GM18517 (cell line): Measurements from ENCODE around the gene CARD19.
"Not testable (repeated sequence)": the region's sequence is repeated elsewhere in the genome, so short reads cannot be mapped to it uniquely, and the experiment has no call there.

Experiments used
- ATAC-seq: cut with Tn5 transposase; IDR thresholded peaks from one replicate; pipeline ENCODE4 v1.9.1; 2021; ENCODE audit warnings: mild to moderate bottlenecking, moderate library complexity; ENCODE audit not compliant: unreplicated experiment

CARD19 gene

GRCh38 chr9:93099551-93100275 is 3.7 kb downstream of the CARD19 start:
- ATAC-seq: no peak

- no peak for ATAC-seq
Observed at GRCh38 chr9:93100276-93100636, 4.2 kb downstream of the CARD19 start.

GRCh38 chr9:93101086-93101485 is 5.1 kb downstream of the CARD19 start:
- ATAC-seq: not testable (repeated sequence)

GRCh38 chr9:93105620-93106019 is 9.6 kb downstream of the CARD19 start:
- ATAC-seq: no peak

GRCh38 chr9:93107151-93107824 is 11.3 kb downstream of the CARD19 start:
- no peak for ATAC-seq

- no peak for ATAC-seq
Observed at GRCh38 chr9:93107825-93108161, 11.8 kb downstream of the CARD19 start.

- no peak for ATAC-seq
Observed at GRCh38 chr9:93108291-93109041, 12.4 kb downstream of the CARD19 start.

GRCh38 chr9:93110311-93110855 is 14.4 kb downstream of the CARD19 start:
- no peak for ATAC-seq

- ATAC-seq: no peak
Observed at GRCh38 chr9:93111001-93111370, 15.0 kb downstream of the CARD19 start.

GRCh38 chr9:93111371-93112115 is 15.5 kb downstream of the CARD19 start:
- no peak for ATAC-seq

- no peak for ATAC-seq
Observed at GRCh38 chr9:93112116-93112863, 16.3 kb downstream of the CARD19 start.

GRCh38 chr9:93112864-93113389 is 16.9 kb downstream of the CARD19 start:
- no peak for ATAC-seq

GRCh38 chr9:93114169-93114983 is 18.4 kb downstream of the CARD19 start:
- no peak for ATAC-seq

- ATAC-seq: no peak
Observed at GRCh38 chr9:93114984-93115335, 18.9 kb downstream of the CARD19 start.

GRCh38 chr9:93115486-93116071 is 19.6 kb downstream of the CARD19 start:
- no peak for ATAC-seq

- no peak for ATAC-seq
Observed at GRCh38 chr9:93116072-93116961, 20.3 kb downstream of the CARD19 start.

- not testable (repeated sequence) for ATAC-seq
Observed at GRCh38 chr9:93117521-93117920, 21.5 kb downstream of the CARD19 start.
